HCEC 1CT (cell line): ENCODE results near the gene KIAA0513.

Source experiments
- DNase-seq: peaks from one replicate; pipeline ENCODE4 v3.0.0-alpha.2; 2017

Gene KIAA0513

GRCh38 chr16:85004587-85005205 lies 22.9 kb upstream of the KIAA0513 start:
- peak; percentile 92 for DNase-seq

- peak; percentile 69 for DNase-seq
Measured at GRCh38 chr16:85005285-85006069, 22.1 kb upstream of the KIAA0513 start.

GRCh38 chr16:85006639-85007038 lies 21.0 kb upstream of the KIAA0513 start:
- DNase-seq: peak; percentile 57

- DNase-seq: no peak
Measured at GRCh38 chr16:85007496-85008214, 19.9 kb upstream of the KIAA0513 start.

- no peak for DNase-seq
Measured at GRCh38 chr16:85008271-85008670, 19.3 kb upstream of the KIAA0513 start.

- DNase-seq: no peak
Measured at GRCh38 chr16:85010446-85010930, 17.1 kb upstream of the KIAA0513 start.

- peak; percentile 88 for DNase-seq
Measured at GRCh38 chr16:85010931-85011845, 16.4 kb upstream of the KIAA0513 start, which contains the start of gene ZDHHC7. ZDHHC7 (minus strand) TSS chr16:85011535; CDS start chr16:84990618, 20,917 bp downstream.

- DNase-seq: no peak
Measured at GRCh38 chr16:85011846-85012284, 15.7 kb upstream of the KIAA0513 start.

GRCh38 chr16:85014311-85014710 lies 13.3 kb upstream of the KIAA0513 start:
- no peak for DNase-seq

- no peak for DNase-seq
Measured at GRCh38 chr16:85015481-85016187, 12.0 kb upstream of the KIAA0513 start.

GRCh38 chr16:85017151-85017550 lies 10.4 kb upstream of the KIAA0513 start:
- peak; percentile 45 for DNase-seq

GRCh38 chr16:85017633-85018032 lies 10.0 kb upstream of the KIAA0513 start:
- DNase-seq: no peak

GRCh38 chr16:85018529-85019236 lies 8.9 kb upstream of the KIAA0513 start:
- DNase-seq: no peak

GRCh38 chr16:85019659-85020245 lies 7.8 kb upstream of the KIAA0513 start:
- DNase-seq: no peak

GRCh38 chr16:85025781-85026653 lies 1.6 kb upstream of the KIAA0513 start:
- no peak for DNase-seq

GRCh38 chr16:85026703-85027102 lies 892 bp upstream of the KIAA0513 start:
- DNase-seq: no peak

GRCh38 chr16:85027958-85028684 lies 526 bp downstream of the KIAA0513 start:
- DNase-seq: no peak

- peak; percentile 14 for DNase-seq
Measured at GRCh38 chr16:85028685-85029407, 1.3 kb downstream of the KIAA0513 start.
